Osteoblast (primary cell): ENCODE measurements around the gene MCTP2. TPM values are rescaled to one million over a fixed set of nuclear protein-coding genes. Genes with fewer than 3 reads are reported as not detected.

ENCODE experiments used
- DNase-seq: peaks from one replicate; pipeline ENCODE4 v3.0.0; 2011; ENCODE audit warnings: low spot score, mixed read lengths; ENCODE audit not compliant: insufficient read length; ENCODE audit errors: missing footprints
- H2AFZ ChIP-seq: 2 replicates; pipeline ENCODE4 v1.6.0; 2011; ENCODE audit warnings: mild to moderate bottlenecking, low read length
- H3K27ac ChIP-seq: 2 replicates; pipeline ENCODE4 v1.5.1; 2011; ENCODE audit warnings: mild to moderate bottlenecking, low read depth, low read length, moderate library complexity
- H3K27me3 ChIP-seq: 2 replicates; pipeline ENCODE4 v1.6.0; 2012; ENCODE audit warnings: mild to moderate bottlenecking, control low read depth, inconsistent platforms, low read length, moderate library complexity; ENCODE audit not compliant: insufficient read depth
- H3K36me3 ChIP-seq: 2 replicates; pipeline ENCODE4 v1.5.1; 2011; ENCODE audit warnings: mild to moderate bottlenecking, low read length, control low read depth, moderate library complexity; ENCODE audit not compliant: insufficient read depth
- H3K4me1 ChIP-seq: 2 replicates; pipeline ENCODE4 v1.5.1; 2011; ENCODE audit warnings: mild to moderate bottlenecking, low read length, control low read depth, moderate library complexity; ENCODE audit not compliant: insufficient read depth
- H3K4me2 ChIP-seq: 2 replicates; pipeline ENCODE4 v1.6.0; 2011; ENCODE audit warnings: mild to moderate bottlenecking, low read length; ENCODE audit not compliant: insufficient read depth
- H3K4me3 ChIP-seq: fragments of 200-600 bp; sonication (generic); 3 replicates; pipeline ENCODE4 v1.5.1; 2012; ENCODE audit warnings: mild to moderate bottlenecking, low read length, inconsistent platforms; ENCODE audit not compliant: insufficient read depth
- H3K79me2 ChIP-seq: 2 replicates; pipeline ENCODE4 v1.6.0; 2012; ENCODE audit warnings: mild to moderate bottlenecking, low read length, control low read depth, inconsistent platforms; ENCODE audit not compliant: insufficient read depth
- H3K9me3 ChIP-seq: 2 replicates; pipeline ENCODE4 v1.5.1; 2011; ENCODE audit warnings: low read depth, low read length, control low read depth
- H4K20me1 ChIP-seq: 2 replicates; pipeline ENCODE4 v1.6.0; 2012; ENCODE audit warnings: mild to moderate bottlenecking, low read length, control low read depth; ENCODE audit not compliant: insufficient read depth
- total RNA-seq: library from RNA; depleted of rRNA; stranded (reverse); fragments of >200 nt; gene quantifications from 2 replicates; pipeline ENCODE4 v1.2.3, GENCODE V29; 2012
- TF ChIP-seq, protein P1 (sequence below): IDR thresholded peaks from 2 replicates; pipeline ENCODE4 v1.5.1; 2011; ENCODE audit warnings: mild to moderate bottlenecking, low read depth, low read length, moderate library complexity; ENCODE audit errors: extremely low read depth

MCTP2 gene
- total RNA-seq, 1 donor = 16.3 TPM

- H3K4me1 ChIP-seq = no peaks in the 10 kb centered on the region
- no peaks in the 10 kb centered on the region for H3K79me2 ChIP-seq
- no peak overlapping the region for H3K27ac ChIP-seq
- DNase-seq = no peak
- H3K36me3 ChIP-seq = no peaks in the 10 kb centered on the region
- TF ChIP-seq, protein P1, sequence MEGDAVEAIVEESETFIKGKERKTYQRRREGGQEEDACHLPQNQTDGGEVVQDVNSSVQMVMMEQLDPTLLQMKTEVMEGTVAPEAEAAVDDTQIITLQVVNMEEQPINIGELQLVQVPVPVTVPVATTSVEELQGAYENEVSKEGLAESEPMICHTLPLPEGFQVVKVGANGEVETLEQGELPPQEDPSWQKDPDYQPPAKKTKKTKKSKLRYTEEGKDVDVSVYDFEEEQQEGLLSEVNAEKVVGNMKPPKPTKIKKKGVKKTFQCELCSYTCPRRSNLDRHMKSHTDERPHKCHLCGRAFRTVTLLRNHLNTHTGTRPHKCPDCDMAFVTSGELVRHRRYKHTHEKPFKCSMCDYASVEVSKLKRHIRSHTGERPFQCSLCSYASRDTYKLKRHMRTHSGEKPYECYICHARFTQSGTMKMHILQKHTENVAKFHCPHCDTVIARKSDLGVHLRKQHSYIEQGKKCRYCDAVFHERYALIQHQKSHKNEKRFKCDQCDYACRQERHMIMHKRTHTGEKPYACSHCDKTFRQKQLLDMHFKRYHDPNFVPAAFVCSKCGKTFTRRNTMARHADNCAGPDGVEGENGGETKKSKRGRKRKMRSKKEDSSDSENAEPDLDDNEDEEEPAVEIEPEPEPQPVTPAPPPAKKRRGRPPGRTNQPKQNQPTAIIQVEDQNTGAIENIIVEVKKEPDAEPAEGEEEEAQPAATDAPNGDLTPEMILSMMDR = no peak
- no peaks in the 10 kb centered on the region for H3K27me3 ChIP-seq
- no peaks in the 10 kb centered on the region for H4K20me1 ChIP-seq
- no peaks in the 10 kb centered on the region for H3K9me3 ChIP-seq
- no peak overlapping the region for H2AFZ ChIP-seq
- H3K4me3 ChIP-seq = no peak overlapping the region
- H3K4me2 ChIP-seq = no peak overlapping the region
Measured at GRCh38 chr15:94400526-94401298, 169.4 kb downstream of the MCTP2 start.

DNA sequence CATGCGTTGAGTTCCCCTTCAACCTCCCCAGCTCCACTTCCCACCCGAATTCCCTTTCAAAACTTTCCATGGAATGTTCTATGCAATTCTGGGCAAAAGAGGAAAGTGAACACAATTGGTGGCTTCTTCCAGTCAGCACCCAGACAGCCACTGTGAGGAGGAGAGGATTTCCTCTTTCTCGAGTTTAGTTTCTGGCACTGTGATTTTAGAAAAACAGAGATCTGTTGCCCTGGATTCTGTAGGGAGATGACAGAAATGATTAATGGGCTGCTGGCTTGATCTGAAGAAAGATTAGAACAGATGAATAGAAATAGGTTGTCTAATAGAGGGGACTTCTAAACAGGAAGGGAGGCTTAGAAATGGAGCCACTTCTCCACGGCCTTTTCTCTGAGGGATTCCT is 172.0 kb downstream of the MCTP2 start:
- Histone ChIP-seq H3K79me2 (no peaks in the 10 kb centered on the region), H3K36me3 (no peaks in the 10 kb centered on the region), H4K20me1 (no peaks in the 10 kb centered on the region), H3K4me1 (no peaks in the 10 kb centered on the region), H3K4me2 (no peak overlapping the region), H3K27ac (no peak overlapping the region), H3K27me3 (no peaks in the 10 kb centered on the region), H3K9me3 (no peaks in the 10 kb centered on the region), H2AFZ (no peak overlapping the region), H3K4me3 (no peak overlapping the region)
- DNase-seq = no peak
- TF ChIP-seq, protein P1 = no peak

- Histone ChIP-seq H3K27me3 (no peaks in the 10 kb centered on the region), H3K79me2 (no peaks in the 10 kb centered on the region), H3K27ac (no peak overlapping the region), H3K36me3 (no peaks in the 10 kb centered on the region), H3K4me3 (no peak overlapping the region), H3K9me3 (no peaks in the 10 kb centered on the region), H2AFZ (no peak overlapping the region), H4K20me1 (no peaks in the 10 kb centered on the region), H3K4me2 (no peak overlapping the region), H3K4me1 (no peaks in the 10 kb centered on the region)
- TF ChIP-seq, protein P1 = no peak
- no peak for DNase-seq
Measured at GRCh38 chr15:94404733-94405283, 173.4 kb downstream of the MCTP2 start.

DNA sequence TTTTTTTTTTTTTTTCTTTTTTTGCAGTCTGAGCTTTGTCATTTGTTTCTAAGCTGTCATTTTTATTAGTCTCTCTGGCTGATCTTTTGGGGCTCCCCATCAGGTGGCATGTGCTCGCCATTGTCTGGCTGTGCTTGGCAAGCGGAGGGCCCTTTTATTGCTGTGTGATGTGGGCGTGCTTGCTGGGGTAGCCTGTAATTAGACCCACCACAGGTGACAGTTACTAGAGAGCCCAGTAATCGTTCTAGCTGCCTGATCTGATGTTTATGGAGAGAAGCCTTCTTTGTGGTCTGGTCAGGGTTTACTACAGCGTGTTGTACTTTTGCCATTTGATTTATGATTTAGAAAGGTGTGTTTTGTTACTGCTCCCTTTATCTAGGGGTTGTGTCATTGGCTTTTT is 179.9 kb downstream of the MCTP2 start:
- H3K79me2 ChIP-seq = no peaks in the 10 kb centered on the region
- no peaks in the 10 kb centered on the region for H3K9me3 ChIP-seq
- DNase-seq = no peak
- no peaks in the 10 kb centered on the region for H4K20me1 ChIP-seq
- H3K4me1 ChIP-seq = no peaks in the 10 kb centered on the region
- H3K4me2 ChIP-seq = no peak overlapping the region
- TF ChIP-seq, protein P1 = no peak
- no peak overlapping the region for H3K27ac ChIP-seq
- H3K36me3 ChIP-seq = no peaks in the 10 kb centered on the region
- no peaks in the 10 kb centered on the region for H3K27me3 ChIP-seq
- no peak overlapping the region for H3K4me3 ChIP-seq
- no peak overlapping the region for H2AFZ ChIP-seq
